Loucy (cell line): ENCODE measurements around the gene RAET1G.

Experiments
- CTCF ChIP-seq: fragments of 200-600 bp; sonication (generic); conservative IDR thresholded peaks from 2 replicates; pipeline ENCODE4 v1.5.1; 2014; ENCODE audit warnings: mild to moderate bottlenecking, antibody characterized with exemption, low read length
- EZH2phosphoT487 ChIP-seq: fragments of 200-600 bp; IDR thresholded peaks from 2 replicates; pipeline ENCODE4 v1.6.1; 2018; ENCODE audit warnings: antibody characterized with exemption, mild to moderate bottlenecking, moderate library complexity, borderline replicate concordance

GRCh38 chr6:149887343-149887742 lies 35.6 kb downstream of the RAET1G start:
- no peak for TF ChIP-seq CTCF
- no peak for TF ChIP-seq EZH2phosphoT487
